Progenitor cell of endocrine pancreas (in vitro differentiated cells): ENCODE results near the gene AP1S3. TPM values are rescaled to one million over a fixed set of nuclear protein-coding genes. Genes with fewer than 3 reads are reported as not detected.
A peak's percentile ranks its signal among the peaks of the same experiment; 100 is the strongest.

Experiments
- DNase-seq: peaks from one replicate; pipeline ENCODE4 v3.0.0; 2021; ENCODE audit warnings: low spot score; ENCODE audit not compliant: unreplicated experiment
- H3K27ac Mint-ChIP-seq: 2 replicates; pipeline ENCODE4 v1.8.0; 2021; ENCODE audit warnings: mild to moderate bottlenecking, moderate library complexity, mixed read lengths
- H3K27me3 Mint-ChIP-seq: 2 replicates; pipeline ENCODE4 v1.8.0; 2021; ENCODE audit warnings: mixed read lengths
- H3K36me3 Mint-ChIP-seq: 2 replicates; pipeline ENCODE4 v1.8.0; 2022; ENCODE audit warnings: mixed read lengths; ENCODE audit not compliant: insufficient read depth
- H3K4me1 Mint-ChIP-seq: 2 replicates; pipeline ENCODE4 v1.8.0; 2021; ENCODE audit warnings: low read depth, mixed read lengths
- H3K4me3 Mint-ChIP-seq: 2 replicates; pipeline ENCODE4 v1.8.0; 2021; ENCODE audit warnings: low read depth, mild to moderate bottlenecking, moderate library complexity, mixed read lengths
- H3K9me3 Mint-ChIP-seq: 2 replicates; pipeline ENCODE4 v1.8.0; 2021; ENCODE audit warnings: low read depth, mixed read lengths
- CTCF ChIP-seq: fragments of 200-600 bp; sonication (generic); IDR thresholded peaks from one replicate; pipeline ENCODE4 v1.5.0; 2021; ENCODE audit warnings: antibody characterized with exemption, mild to moderate bottlenecking; ENCODE audit not compliant: unreplicated experiment
- total RNA-seq: library from RNA; stranded (reverse); gene quantifications from 2 replicates; pipeline ENCODE4 v1.2.1, GENCODE V29; 2021

AP1S3 gene
- total RNA-seq, 1 donor from 2014 or later: 11.5 TPM

GRCh38 chr2:223731503-223731902, 105.9 kb downstream of the AP1S3 start:
- Mint-ChIP-seq H3K4me3 (no peak overlapping the region), H3K9me3 (peaks cover 5% of the 10 kb centered on the region), H3K36me3 (no peaks in the 10 kb centered on the region), H3K27me3 (no peaks in the 10 kb centered on the region), H3K4me1 (no peaks in the 10 kb centered on the region), H3K27ac (no peak overlapping the region)
- TF ChIP-seq CTCF: no peak
- no peak for DNase-seq

GRCh38 chr2:223729781-223730180, 107.6 kb downstream of the AP1S3 start:
- no peaks in the 10 kb centered on the region for H3K36me3 Mint-ChIP-seq
- DNase-seq: no peak
- H3K9me3 Mint-ChIP-seq: peaks cover 5% of the 10 kb centered on the region
- H3K4me3 Mint-ChIP-seq: no peak overlapping the region
- peaks cover 11% of the 10 kb centered on the region for H3K4me1 Mint-ChIP-seq
- TF ChIP-seq CTCF: no peak
- H3K27ac Mint-ChIP-seq: no peak overlapping the region
- no peaks in the 10 kb centered on the region for H3K27me3 Mint-ChIP-seq

GRCh38 chr2:223727562-223727961, 109.8 kb downstream of the AP1S3 start:
- no peak overlapping the region for H3K27ac Mint-ChIP-seq

GRCh38 chr2:223725986-223726970, 111.1 kb downstream of the AP1S3 start:
- DNase-seq: no peak
- Mint-ChIP-seq H3K27ac (peak overlapping the region; percentile 81), H3K36me3 (no peaks in the 10 kb centered on the region), H3K4me1 (peaks cover 16% of the 10 kb centered on the region), H3K9me3 (no peaks in the 10 kb centered on the region), H3K27me3 (no peaks in the 10 kb centered on the region), H3K4me3 (no peak overlapping the region)
- TF ChIP-seq CTCF: no peak

More at GRCh38 chr2:223727562-223727961, 109.8 kb downstream of the AP1S3 start:
- H3K36me3 Mint-ChIP-seq: no peaks in the 10 kb centered on the region
- H3K27me3 Mint-ChIP-seq: no peaks in the 10 kb centered on the region
- TF ChIP-seq CTCF: peak; percentile 65
- DNase-seq: no peak
- no peak overlapping the region for H3K4me3 Mint-ChIP-seq
- H3K4me1 Mint-ChIP-seq: peaks cover 16% of the 10 kb centered on the region
- H3K9me3 Mint-ChIP-seq: no peaks in the 10 kb centered on the region

- no peak for DNase-seq
- TF ChIP-seq CTCF: no peak
- no peak overlapping the region for H3K4me3 Mint-ChIP-seq
- H3K4me1 Mint-ChIP-seq: peaks cover 16% of the 10 kb centered on the region
- peak overlapping the region; percentile 81 for H3K27ac Mint-ChIP-seq
- H3K36me3 Mint-ChIP-seq: no peaks in the 10 kb centered on the region
- no peaks in the 10 kb centered on the region for H3K27me3 Mint-ChIP-seq
- H3K9me3 Mint-ChIP-seq: no peaks in the 10 kb centered on the region
Observed at GRCh38 chr2:223725494-223725893, 111.9 kb downstream of the AP1S3 start.
